Left renal pelvis (tissue), 4 donors: Measurements from ENCODE around the gene MOSMO. TPM values are rescaled to one million over a fixed set of nuclear protein-coding genes. Genes with fewer than 3 reads are reported as not detected.
"Not testable (repeated sequence)": the region's sequence is repeated elsewhere in the genome, so short reads cannot be mapped to it uniquely, and the experiment has no call there.

Experiments used
- DNase-seq, 4 donors: peaks; one replicate each; pipeline ENCODE4 v3.0.0-alpha.2; 2013; ENCODE audit warnings: low read depth in 4 of 4, low spot score in 3 of 4
- polyA plus RNA-seq, 4 donors: library from polyadenylated mRNA; unstranded; fragments of 120-200 nt; gene quantifications; one replicate each; pipeline ENCODE4 v1.2.1, GENCODE V29; 2013; ENCODE audit not compliant: insufficient read length in 4 of 4

Gene MOSMO
- polyA plus RNA-seq, 4 donors: 21.7 to 28.0 (median 25.0) TPM

DNA sequence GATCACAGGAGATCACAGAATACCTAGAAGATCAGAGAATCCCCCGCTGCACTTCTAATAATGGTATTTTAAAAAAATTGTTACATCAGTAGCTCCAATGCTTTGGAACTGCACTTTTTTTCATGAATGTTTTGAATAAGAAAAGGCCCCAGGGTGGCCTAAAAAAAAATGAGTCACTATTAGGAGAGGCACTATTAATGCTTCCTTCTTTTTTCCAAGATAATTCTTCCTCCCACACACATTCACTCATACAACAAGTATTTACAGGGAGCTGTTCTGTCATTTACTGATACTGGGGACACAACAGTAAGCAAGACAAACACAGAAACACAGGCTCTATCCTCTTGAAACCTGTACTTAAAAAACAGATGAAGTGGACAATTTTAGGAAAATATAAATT, 6.3 kb upstream of the MOSMO start:
- DNase-seq: no peak

DNA sequence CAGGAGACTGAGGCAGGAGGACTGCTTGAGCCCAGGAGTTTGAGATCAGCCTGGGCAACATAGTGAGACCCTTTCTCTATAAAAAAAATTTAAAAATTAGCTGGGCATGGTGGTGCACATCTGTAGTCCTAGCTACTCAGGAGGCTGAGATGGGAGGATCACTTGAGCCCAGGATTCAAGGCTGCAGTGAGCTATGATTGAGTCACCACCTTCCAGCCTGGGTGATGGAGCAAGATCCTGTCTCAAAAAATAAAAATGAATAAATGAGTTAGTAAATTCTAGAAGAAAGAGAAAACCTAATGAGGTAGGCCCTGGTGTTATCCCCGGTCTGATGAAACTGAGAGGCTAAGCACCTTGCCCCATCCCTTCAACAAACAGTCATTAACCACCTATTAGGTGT, 5.9 kb upstream of the MOSMO start:
- DNase-seq: not testable (repeated sequence)

DNA sequence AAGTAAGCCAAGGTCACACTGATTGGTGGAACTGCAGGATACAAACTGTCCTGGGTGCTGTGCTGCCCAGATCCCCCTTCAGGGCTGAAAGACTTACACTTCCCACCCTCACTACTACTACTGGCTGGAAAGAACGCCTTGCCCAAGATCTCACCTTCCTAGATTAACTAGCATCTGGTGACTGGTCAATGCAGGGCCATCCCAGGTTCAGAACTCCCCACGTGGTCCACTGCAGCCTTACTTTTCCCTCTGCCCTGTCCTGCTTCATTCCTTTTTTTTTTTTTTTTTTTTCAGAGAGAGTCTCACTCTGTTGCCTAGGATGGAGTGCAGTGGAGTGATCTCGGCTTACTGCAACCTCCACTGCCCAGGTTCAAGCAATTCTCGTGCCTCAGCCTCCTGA, 4.7 kb upstream of the MOSMO start:
- DNase-seq: no peak

DNA sequence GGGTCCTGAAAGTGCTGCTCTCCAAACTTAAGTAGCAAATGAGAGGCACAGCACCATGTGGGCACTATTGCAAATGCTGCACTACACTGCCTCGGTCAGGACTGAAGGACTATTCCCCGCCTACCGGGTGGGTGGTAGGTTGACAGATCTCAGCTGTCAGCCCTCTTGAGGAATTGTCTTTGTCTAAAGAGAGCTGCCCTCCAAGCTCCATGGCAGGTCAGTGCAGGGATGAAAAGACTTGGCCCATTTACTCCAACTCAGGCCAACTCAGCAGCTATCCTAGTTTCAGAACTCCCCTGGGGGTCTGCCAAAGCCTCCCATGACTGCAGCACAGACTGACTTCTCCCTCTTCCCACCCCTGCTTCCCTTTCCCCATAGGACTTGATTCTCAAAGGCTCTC, 3.6 kb upstream of the MOSMO start:
- DNase-seq: no peak

DNA sequence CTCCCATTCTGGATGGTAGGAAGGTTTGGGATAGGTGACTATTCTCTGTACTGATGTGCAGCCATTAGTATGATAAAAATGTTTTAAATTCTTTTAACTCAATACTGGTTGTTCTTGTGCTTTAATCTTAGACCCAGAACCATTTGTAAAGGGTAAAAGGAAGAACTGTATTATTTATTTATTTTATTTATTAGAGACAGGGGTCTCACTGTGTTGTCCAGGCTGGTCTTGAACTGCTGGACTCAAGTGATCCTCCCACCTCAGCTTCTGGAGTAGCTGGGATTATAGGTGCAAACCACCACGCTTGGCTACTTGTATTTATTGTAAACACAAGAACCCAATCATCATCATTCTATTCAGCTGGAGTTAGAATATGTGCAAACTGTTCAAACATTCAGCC, 2.2 kb upstream of the MOSMO start:
- DNase-seq: no peak

DNA sequence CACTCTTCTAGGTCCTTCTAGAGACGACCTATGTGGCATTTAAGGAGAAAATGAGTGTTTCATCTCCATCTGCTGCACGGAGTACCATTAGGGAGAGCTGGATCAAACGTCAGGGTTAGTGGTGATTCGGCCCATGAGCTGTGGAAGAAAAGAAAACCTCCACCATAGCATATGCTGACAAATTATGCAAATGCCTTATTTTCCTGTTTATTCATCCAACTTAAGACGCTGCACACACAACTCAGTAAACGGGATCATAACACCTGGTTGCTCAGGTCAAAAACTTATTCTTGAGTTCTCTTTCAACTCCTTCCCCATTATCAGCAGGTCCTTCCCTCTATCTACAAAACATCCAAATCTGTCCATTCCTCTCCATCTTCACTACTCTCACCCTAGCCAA, 1.3 kb upstream of the MOSMO start:
- DNase-seq: no peak

DNA sequence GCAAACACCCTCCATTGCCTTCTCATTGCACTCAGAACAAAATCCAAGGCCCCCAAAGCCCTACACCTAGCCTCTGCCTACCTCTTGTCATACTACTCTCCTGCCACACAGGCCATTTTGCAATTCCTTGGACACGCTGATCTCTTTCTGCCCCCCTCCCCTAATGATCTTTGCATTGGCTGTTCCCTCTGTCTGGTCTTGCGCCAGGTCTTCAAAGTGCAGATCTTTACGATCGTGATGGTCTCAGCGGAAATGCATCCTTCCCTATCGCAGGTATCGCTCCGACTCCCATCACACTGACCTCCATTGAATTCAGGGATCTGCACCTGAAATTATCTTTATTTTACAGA, 777 bp upstream of the MOSMO start:
- DNase-seq: no peak

DNA sequence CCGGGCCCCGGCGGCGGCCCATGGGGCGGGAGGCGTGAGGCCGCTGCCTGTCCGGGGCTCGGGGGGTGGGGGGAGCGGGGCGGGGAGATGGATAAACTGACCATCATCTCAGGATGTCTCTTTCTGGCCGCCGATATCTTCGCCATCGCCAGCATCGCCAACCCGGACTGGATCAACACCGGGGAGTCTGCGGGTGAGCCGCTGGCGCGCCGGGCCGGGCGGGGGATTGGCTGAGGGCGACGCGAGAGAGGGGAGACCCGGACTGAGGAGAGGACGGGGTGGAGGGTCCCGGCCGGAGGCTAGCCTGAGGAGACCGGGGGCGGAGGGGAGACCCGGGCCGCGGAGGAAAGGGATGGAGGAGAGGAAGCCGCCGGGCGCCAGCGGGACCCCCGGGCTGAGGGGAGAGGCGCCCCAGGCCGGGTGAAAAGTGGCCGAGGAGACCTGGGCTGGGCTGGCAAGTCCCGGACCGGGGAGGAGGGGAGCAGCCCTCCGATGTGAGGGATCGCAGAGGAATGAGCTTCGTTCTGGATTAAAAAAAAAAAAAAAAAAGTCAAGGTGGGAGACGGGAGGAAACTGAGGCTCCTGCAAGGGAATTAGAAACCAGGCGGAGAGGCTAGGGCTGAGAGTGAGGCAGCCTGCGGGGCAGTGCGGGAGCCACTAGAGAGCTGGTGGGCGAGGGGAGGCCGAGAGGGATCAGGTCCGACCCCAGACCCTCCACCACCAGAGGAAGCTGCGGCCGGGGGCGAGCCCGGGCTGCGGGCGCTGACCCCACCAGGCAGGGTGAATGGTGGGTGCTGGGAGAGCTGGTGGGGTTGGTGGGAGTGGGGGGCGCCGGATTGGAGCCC, 526 bp downstream of the MOSMO start:
- no peak for DNase-seq

DNA sequence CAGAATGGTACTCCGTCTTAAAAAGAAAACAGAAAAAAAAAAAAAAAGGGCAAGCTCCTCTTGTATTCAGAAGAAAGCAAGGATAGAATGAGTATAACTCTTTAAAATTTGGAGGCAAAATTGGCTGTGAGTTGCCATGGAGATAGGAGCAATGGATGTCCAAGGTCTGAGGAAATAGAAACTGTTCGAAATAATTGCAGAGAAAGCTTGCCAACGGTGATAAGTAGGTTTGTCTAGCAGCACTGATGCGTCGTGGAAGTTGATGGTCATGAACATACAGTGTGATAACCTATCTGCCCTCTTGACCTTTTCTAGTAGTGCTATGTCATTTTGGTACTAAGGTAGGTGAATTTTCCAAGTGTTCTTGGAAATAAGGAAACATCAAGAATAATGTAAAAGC, 3.0 kb downstream of the MOSMO start:
- no peak for DNase-seq

DNA sequence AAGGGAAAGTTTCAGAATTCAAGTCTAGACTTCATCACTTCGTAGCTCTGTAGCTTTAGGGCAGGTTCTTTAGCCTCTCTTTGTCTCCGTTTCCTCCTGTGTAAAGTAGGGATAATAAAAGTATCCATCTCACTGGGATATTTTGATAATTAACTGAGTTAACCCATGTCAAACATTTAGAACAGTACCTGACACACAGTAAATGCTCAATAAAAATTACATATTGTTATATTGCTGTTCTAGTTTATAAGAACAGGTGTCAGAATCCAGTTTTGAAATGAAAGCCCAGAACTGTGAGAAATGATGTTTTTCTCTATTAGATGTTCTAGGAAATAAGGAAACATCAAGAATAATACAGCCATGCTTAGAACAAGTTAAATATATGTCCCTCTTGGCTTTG, 4.3 kb downstream of the MOSMO start:
- DNase-seq: no peak

DNA sequence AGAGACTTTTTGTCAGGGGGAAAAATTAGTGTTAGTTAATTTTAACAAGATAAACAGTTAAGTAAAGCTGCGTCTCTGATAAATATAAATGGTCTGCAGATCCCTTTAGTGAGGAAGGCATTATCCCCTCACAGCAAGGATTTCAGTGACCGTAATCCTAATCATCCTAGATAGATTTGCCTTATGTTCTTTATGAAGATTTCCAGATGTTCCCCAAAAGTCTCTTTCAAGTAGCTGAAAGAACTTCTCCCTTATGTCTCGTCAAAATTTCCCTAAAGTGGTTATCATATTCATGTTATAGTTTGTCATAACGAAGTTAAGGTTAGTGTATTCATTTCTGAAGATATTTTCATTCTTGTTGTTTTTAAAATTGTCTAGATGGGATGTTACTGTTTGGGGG, 5.6 kb downstream of the MOSMO start:
- DNase-seq: no peak

DNA sequence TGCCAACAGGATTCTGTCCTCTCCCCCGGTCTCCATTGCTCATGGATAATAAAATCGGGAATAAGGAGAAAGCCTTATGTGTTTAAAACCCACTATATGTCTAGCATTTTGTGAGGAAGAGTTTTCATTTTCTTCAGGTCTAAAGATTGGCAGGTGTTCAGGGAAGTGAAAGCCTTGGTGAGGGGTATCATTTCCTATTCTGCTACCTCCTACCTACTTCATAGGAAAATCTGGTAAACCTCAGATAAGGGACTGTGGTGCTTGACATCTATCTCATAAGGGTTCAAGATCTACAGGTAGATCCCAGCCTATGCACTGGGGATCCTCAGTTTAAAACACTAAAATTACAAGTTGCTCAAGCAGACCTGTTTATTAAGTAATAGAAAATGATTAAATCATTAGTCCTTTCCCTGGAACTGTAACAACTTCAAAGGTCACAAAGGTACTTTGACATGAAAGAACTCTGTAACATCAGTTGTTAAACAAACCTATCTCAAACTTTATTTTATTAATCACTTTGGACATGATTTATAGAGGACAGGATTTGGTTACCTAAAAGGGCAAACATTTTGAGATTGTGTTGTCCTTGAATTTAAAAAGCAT, 6.5 kb downstream of the MOSMO start:
- no peak for DNase-seq

DNA sequence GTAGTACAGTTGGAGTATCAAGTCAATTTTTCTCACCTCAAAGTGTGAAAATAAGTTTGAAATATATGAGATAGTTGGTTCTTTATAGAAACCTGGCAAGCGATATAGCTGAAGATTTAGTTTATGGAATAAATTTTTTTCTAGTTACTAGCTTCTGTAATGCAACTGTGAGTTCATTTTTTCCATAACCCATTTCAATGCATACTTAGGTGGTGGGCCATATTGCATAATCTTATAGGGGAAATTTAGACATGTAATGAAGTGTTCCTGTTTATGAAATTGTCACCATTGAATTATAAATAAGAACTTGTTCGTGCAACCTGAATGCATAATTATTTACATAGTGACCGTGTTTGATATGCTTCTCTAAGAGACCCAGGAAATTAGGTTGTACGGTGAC, 9.0 kb downstream of the MOSMO start:
- no peak for DNase-seq

DNA sequence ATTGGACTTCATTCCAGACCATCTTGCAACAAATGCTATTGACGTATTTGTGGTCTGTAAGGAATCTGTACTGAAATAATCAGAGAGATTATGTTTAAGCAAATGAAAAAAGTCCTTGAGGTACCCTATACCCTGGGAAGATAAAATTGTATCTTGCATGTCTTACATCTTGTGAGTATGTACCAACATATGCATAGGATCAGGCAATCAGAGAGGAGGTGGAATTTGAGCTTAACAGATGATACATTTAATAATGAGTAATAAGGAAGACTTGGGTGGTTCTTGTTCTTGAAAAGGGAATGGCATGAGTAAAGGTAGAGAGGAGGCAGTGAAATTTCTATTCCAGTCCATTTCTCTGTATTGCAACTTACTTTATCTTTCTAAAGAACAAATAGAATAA, 10.6 kb downstream of the MOSMO start:
- no peak for DNase-seq

DNA sequence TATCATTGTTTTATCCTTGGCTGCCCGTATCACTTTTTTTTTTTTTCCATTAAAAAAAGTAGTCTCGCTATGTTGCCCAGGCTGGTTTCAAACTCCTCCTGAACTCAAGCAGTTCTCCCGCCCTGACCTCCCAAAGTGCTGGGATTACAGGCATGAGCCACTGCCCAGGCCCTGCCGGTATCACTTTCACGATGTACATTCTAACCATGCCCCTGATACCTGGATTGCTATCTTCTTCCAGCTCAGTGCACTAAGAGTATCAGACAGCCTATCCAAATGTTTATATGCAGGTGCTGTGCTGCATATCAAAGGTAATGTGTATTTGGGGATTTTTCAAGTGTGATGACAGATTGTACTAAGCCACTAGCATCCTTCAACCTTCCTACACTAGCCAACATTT, 14.2 kb downstream of the MOSMO start:
- no peak for DNase-seq

DNA sequence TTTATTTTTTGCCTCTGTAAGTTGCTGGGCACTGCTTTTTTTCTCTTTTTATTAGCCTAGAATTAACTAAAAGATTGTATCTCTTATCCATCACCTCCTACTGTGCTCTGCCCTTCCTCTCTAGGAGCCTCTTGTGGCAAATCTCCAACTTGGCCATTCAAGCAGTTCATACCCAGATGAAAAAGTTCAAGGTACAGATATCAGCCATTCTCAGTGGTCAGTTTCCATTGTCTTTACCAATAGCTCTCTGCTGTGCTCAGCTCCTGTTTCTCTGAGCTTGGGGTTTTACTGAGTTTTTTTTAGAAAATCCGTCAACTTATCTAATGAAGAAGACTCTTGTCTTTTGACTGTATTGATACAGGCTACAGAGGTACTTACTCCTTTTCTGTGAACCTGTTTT, 15.6 kb downstream of the MOSMO start:
- DNase-seq: no peak

DNA sequence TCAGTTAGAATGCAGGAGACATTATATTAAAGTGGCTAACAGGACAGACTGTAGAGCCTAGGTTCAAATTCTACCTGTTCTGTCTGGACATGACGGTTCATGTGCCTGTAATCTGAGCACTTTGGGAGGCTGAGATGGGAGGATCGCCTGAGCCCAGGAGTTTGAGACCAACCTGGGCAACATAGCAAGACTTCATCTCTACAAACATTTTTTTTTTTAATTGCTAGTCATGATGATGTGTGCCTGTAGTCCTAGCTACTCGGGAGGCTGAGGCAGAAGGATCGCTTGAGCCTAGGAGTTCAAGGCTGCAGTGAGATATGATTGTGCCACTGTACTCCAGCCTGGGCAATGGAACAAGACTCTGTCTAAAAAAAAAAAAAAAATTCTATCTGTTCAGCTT, 16.9 kb downstream of the MOSMO start:
- not testable (repeated sequence) for DNase-seq

DNA sequence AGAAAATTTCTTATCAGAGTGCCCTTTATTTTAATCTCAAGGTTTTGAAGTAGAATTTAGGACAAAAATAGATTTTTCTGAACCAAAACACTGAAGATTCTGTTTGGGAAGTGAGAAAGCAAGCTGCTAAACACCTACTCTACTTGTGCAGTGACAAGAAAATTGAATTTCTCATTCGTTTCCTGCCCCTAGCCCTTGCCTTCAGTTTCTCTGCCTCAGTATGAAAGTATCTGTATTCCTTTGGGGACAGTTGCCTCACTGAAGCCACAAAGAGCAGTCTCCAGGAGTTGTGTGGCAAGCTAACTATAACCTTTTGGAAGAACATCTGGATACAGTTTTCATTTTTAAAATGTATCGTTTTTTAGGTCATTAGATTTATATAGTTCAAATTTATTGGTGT, 19.7 kb downstream of the MOSMO start:
- no peak for DNase-seq

DNA sequence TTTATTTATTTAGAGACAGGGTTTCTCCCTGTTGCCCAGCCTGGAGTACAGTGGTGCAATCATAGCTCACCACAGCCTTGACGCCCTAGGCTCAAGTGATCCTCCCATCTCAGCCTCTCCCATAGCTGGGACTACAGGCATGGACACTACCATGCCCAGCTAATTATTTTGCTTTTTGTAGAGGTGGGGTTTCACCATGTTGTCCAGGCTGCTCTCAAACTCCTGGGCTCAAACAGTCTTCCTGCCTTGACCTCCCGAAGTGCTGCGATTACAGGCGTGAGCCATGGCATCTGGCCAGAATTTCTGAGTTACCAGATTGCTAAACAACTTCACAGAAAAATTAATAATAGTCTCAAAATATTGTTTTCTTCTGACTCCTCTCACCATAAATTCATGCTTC, 21.7 kb downstream of the MOSMO start:
- DNase-seq: no peak

DNA sequence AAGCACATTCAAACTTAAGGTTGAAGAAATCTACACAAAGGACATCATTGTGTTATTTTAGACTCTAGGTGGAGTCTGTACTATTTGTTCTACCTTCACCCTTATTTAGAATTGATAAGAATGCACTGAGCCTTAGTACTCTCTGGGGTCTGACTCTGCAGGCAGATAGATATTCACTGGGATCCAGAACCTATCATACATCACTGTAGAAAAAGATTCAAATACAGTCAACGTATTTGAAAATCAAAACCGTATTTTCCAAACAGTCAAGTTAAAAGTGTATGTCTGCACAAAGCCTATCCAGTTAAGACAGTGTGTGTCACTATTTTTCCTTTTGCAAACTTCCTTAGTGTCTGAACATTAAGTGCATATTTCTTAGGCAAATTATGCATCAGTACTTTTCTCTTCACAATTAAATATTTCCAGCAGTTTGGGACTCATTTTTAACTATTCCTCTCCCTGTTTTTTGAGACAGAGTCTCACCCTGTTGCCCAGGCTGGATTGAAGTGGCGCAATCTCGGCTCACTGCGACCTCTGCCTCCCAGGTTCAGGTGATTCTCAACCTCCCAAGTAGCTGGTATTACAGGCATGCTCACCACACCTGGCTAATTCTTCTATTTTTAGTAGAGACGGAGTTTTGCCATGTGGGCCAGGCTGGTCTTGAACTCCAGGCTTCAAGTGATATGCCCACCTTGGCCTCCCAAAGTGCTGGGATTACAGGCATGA, 22.3 kb downstream of the MOSMO start:
- DNase-seq: no peak

DNA sequence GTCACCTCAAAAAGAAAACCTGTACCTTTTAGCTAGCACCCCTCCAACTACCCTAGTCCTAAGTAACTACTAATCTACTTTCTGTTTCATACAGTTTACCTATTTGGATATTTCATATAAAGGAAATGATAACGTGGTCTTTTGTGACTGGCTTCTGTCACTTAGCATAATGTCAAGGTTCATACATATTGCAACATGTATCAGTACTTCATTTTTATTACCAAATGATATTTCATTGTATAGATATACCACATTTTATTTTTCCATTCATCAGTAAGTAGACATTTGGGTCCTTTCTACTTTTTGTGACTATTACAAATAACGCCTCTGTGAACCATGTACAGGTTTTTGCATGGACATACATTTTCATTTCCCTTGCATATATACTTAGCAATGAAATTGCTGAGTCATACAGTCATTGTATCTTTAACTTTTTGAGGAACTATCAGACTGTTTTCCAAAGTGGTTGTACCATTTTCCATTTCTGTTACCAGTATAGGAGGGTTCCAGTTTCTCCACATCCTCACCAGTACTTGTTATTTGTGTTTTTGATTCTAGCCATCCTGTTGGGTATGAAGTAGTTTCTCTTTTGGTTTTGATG, 23.7 kb downstream of the MOSMO start:
- no peak for DNase-seq

DNA sequence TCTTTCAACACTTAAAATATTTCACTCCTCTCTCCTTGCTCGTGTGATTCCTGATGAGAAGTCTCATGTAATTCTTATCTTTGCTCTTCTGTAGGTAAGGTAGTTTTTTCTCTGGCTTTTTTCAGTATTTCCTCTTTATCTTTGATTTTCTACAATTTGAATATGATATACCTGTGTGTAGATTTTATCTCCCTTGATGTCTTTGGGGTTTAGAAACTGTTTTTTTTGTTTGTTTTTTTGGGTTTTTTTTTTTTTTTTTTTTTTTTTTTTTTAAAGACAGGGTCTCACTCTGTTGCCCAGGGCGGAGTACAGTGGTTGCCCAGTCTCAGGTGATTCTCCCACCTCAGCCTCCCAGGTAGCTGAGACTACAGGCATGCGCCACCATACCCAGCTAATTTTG, 26.6 kb downstream of the MOSMO start:
- no peak for DNase-seq
